GM23338 (cell line): ENCODE results near the gene LMBR1. TPM values are rescaled to one million over a fixed set of nuclear protein-coding genes. Genes with fewer than 3 reads are reported as not detected.

Source experiments
- ATAC-seq: fragments of 200-7000 bp; cut with Tn5 transposase; 3 replicates; pipeline ENCODE4 v1.9.1; 2020
- DNase-seq: peaks from one replicate; pipeline ENCODE4 v3.0.0-alpha.2; 2015; ENCODE audit warnings: low spot score
- H2AFZ ChIP-seq: fragments of 200-600 bp; sonication (generic); 2 replicates; pipeline ENCODE4 v1.8.0; 2016; ENCODE audit warnings: antibody characterized with exemption, mild to moderate bottlenecking, moderate library complexity
- H3F3A ChIP-seq: fragments of 200-600 bp; sonication (generic); replicated peaks from 2 replicates; pipeline ENCODE4 v1.8.0; 2017; ENCODE audit warnings: antibody characterized with exemption, mixed run types, low read depth
- H3K27ac ChIP-seq: fragments of 200-600 bp; sonication (generic); 2 replicates; pipeline ENCODE4 v1.6.1; 2016; ENCODE audit warnings: low read depth
- H3K27me3 ChIP-seq: fragments of 200-600 bp; sonication (generic); 2 replicates; pipeline ENCODE4 v1.8.0; 2016; ENCODE audit warnings: mild to moderate bottlenecking, mixed run types, moderate library complexity; ENCODE audit not compliant: insufficient read depth
- H3K36me3 ChIP-seq: fragments of 200-600 bp; sonication (generic); 2 replicates; pipeline ENCODE4 v1.8.0; 2016; ENCODE audit warnings: mild to moderate bottlenecking; ENCODE audit not compliant: insufficient read depth
- H3K4me1 ChIP-seq: fragments of 200-600 bp; sonication (generic); 2 replicates; pipeline ENCODE4 v1.8.0; 2016; ENCODE audit warnings: mild to moderate bottlenecking, moderate library complexity; ENCODE audit not compliant: insufficient read depth
- H3K4me2 ChIP-seq: fragments of 200-600 bp; sonication (generic); 2 replicates; pipeline ENCODE4 v1.7.1; 2017; ENCODE audit warnings: mixed run types
- H3K4me3 ChIP-seq: fragments of 200-600 bp; sonication (generic); 2 replicates; pipeline ENCODE4 v1.6.1; 2016; ENCODE audit warnings: mixed run types
- H3K79me2 ChIP-seq: fragments of 200-600 bp; sonication (generic); replicated peaks from 2 replicates; pipeline ENCODE4 v1.8.0; 2017; ENCODE audit warnings: mild to moderate bottlenecking; ENCODE audit not compliant: insufficient read depth
- H3K9me2 ChIP-seq: fragments of 200-600 bp; sonication (generic); 2 replicates; pipeline ENCODE4 v1.8.0; 2017; ENCODE audit not compliant: insufficient read depth
- H4K20me1 ChIP-seq: fragments of 200-600 bp; sonication (generic); replicated peaks from 2 replicates; pipeline ENCODE4 v1.8.0; 2017; ENCODE audit warnings: mild to moderate bottlenecking; ENCODE audit not compliant: insufficient read depth
- H3K27ac Mint-ChIP-seq: 2 replicates; pipeline ENCODE4 v1.8.0; 2020; ENCODE audit warnings: inconsistent platforms, mild to moderate bottlenecking, moderate library complexity, mixed read lengths
- H3K27me3 Mint-ChIP-seq: 3 replicates; pipeline ENCODE4 v1.8.0; 2022; ENCODE audit warnings: low read depth, mild to moderate bottlenecking, moderate library complexity, mixed read lengths, inconsistent platforms; ENCODE audit not compliant: insufficient read depth, poor library complexity
- H3K36me3 Mint-ChIP-seq: 3 replicates; pipeline ENCODE4 v1.8.0; 2021; ENCODE audit warnings: low read depth, mild to moderate bottlenecking, inconsistent platforms, moderate library complexity, mixed read lengths
- H3K4me1 Mint-ChIP-seq: 3 replicates; pipeline ENCODE4 v1.8.0; 2020; ENCODE audit warnings: mild to moderate bottlenecking, inconsistent platforms, mixed read lengths
- H3K4me3 Mint-ChIP-seq: 3 replicates; pipeline ENCODE4 v1.8.0; 2021; ENCODE audit warnings: moderate library complexity, mild to moderate bottlenecking, inconsistent platforms, mixed read lengths
- H3K9me3 Mint-ChIP-seq: 3 replicates; pipeline ENCODE4 v1.8.0; 2020; ENCODE audit warnings: moderate library complexity, mild to moderate bottlenecking, inconsistent platforms, mixed read lengths
- CREB1 ChIP-seq: fragments of 250-450 bp; sonication (Bioruptor Pico); IDR thresholded peaks from 2 replicates; pipeline ENCODE4 v1.5.0; 2020; ENCODE audit warnings: low read depth, mild to moderate bottlenecking, moderate library complexity
- CTCF ChIP-seq, 2 experiments: fragments of 200-600 bp in 1 of 2; sonication (generic) in 1 of 2; conservative IDR thresholded peaks; 2 replicates each; pipeline versions ENCODE4 v1.5.1 to v1.6.1; 2016 to 2017; ENCODE audit warnings: antibody characterized with exemption in 2 of 2, low read depth in 2 of 2, mild to moderate bottlenecking in 2 of 2, moderate library complexity in 1 of 2
- ETS1 ChIP-seq: IDR thresholded peaks from 2 replicates; pipeline ENCODE4 v1.6.1; 2016; ENCODE audit warnings: antibody characterized with exemption
- EZH2 ChIP-seq: fragments of 200-600 bp; sonication (generic); IDR thresholded peaks from one replicate; pipeline ENCODE4 v1.8.0; 2017; ENCODE audit warnings: antibody characterized with exemption, mild to moderate bottlenecking, low read depth; ENCODE audit not compliant: unreplicated experiment
- EZH2phosphoT487 ChIP-seq: fragments of 200-600 bp; sonication (generic); IDR thresholded peaks from one replicate; pipeline ENCODE4 v1.8.1; 2018; ENCODE audit warnings: antibody characterized with exemption; ENCODE audit not compliant: unreplicated experiment
- JUNB ChIP-seq: IDR thresholded peaks from one replicate; pipeline ENCODE4 v1.6.1; 2016; ENCODE audit warnings: antibody characterized with exemption; ENCODE audit not compliant: unreplicated experiment
- NANOG ChIP-seq: IDR thresholded peaks from 2 replicates; pipeline ENCODE4 v1.6.1; 2016; ENCODE audit warnings: antibody characterized with exemption, borderline replicate concordance
- POLR2AphosphoS5 ChIP-seq: IDR thresholded peaks from 2 replicates; pipeline ENCODE4 v1.6.1; 2016; ENCODE audit warnings: antibody characterized with exemption, low read depth
- STAT1 ChIP-seq: IDR thresholded peaks from one replicate; pipeline ENCODE4 v1.6.1; 2016; ENCODE audit warnings: antibody characterized with exemption; ENCODE audit not compliant: unreplicated experiment
- ZNF114 ChIP-seq: fragments of 250-450 bp; sonication (Bioruptor Pico); IDR thresholded peaks from 2 replicates; pipeline ENCODE4 v1.5.0; 2020; ENCODE audit warnings: mild to moderate bottlenecking, moderate library complexity
- ZNF331 ChIP-seq: fragments of 250-450 bp; sonication (Bioruptor Pico); IDR thresholded peaks from 2 replicates; pipeline ENCODE4 v1.5.0; 2020; ENCODE audit warnings: low read depth, mild to moderate bottlenecking, moderate library complexity
- polyA plus RNA-seq: library from polyadenylated mRNA; unstranded; fragments of >200 nt; fragmentation: Nextera tagmentation; extraction: Ambion mirVana; gene quantifications from 2 replicates; pipeline ENCODE4 v1.2.1, GENCODE V29; 2016
- total RNA-seq: library from RNA; depleted of rRNA; stranded (reverse); fragments of >200 nt; shearing (Covaris generic); gene quantifications from 2 replicates; pipeline ENCODE4 v1.2.3, GENCODE V29; 2014
- TF ChIP-seq, protein P1 (sequence below): fragments of 250-450 bp; sonication (Bioruptor Pico); IDR thresholded peaks from 2 replicates; pipeline ENCODE4 v1.5.0; 2020; ENCODE audit warnings: mild to moderate bottlenecking, moderate library complexity
- TF ChIP-seq, protein P2 (sequence below): IDR thresholded peaks from one replicate; pipeline ENCODE4 v1.6.1; 2018; ENCODE audit warnings: antibody characterized with exemption; ENCODE audit not compliant: unreplicated experiment

The LMBR1 gene
- total and polyA plus RNA-seq, 2 experiments from 2014 or later = 21.8 to 90.1 TPM

DNA sequence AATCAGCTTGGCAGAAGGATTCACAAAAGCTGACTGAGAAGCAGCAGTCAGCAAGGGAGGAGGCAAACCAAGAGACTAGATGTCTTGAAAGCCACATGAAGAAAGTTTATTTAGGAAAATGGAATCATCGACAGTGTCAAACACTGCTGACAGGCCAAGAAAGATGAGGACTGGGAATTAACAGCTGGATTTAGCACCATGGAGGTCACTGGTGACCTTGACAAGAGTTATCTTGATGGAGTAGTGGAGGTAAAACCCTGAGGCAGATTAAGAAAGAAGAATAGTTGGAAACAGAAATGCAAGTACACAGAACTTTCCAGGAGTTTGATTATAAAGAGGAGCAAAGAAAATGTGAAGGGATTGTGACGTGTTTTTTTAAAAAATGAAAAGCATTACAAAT, 51.5 kb downstream of the LMBR1 start:
- DNase-seq = no peak
- H3K27me3 Mint-ChIP-seq = peaks cover 7% of the 10 kb centered on the region
- TF ChIP-seq CTCF (conservative IDR thresholded peaks at IDR 0.05; ENCODE audit: low read depth in 2 of 2) = no peak
- no peak for TF ChIP-seq EZH2
- no peak for TF ChIP-seq CREB1 (CRISPR knock-in tag)
- no peak for TF ChIP-seq EZH2phosphoT487
- no peak for TF ChIP-seq ZNF114 (CRISPR knock-in tag)
- no peak for TF ChIP-seq ZNF331
- TF ChIP-seq POLR2AphosphoS5 = no peak
- TF ChIP-seq STAT1 = no peak
- TF ChIP-seq JUNB = no peak
- no peak for TF ChIP-seq NANOG
- TF ChIP-seq ETS1 = no peak
- TF ChIP-seq, protein P1, sequence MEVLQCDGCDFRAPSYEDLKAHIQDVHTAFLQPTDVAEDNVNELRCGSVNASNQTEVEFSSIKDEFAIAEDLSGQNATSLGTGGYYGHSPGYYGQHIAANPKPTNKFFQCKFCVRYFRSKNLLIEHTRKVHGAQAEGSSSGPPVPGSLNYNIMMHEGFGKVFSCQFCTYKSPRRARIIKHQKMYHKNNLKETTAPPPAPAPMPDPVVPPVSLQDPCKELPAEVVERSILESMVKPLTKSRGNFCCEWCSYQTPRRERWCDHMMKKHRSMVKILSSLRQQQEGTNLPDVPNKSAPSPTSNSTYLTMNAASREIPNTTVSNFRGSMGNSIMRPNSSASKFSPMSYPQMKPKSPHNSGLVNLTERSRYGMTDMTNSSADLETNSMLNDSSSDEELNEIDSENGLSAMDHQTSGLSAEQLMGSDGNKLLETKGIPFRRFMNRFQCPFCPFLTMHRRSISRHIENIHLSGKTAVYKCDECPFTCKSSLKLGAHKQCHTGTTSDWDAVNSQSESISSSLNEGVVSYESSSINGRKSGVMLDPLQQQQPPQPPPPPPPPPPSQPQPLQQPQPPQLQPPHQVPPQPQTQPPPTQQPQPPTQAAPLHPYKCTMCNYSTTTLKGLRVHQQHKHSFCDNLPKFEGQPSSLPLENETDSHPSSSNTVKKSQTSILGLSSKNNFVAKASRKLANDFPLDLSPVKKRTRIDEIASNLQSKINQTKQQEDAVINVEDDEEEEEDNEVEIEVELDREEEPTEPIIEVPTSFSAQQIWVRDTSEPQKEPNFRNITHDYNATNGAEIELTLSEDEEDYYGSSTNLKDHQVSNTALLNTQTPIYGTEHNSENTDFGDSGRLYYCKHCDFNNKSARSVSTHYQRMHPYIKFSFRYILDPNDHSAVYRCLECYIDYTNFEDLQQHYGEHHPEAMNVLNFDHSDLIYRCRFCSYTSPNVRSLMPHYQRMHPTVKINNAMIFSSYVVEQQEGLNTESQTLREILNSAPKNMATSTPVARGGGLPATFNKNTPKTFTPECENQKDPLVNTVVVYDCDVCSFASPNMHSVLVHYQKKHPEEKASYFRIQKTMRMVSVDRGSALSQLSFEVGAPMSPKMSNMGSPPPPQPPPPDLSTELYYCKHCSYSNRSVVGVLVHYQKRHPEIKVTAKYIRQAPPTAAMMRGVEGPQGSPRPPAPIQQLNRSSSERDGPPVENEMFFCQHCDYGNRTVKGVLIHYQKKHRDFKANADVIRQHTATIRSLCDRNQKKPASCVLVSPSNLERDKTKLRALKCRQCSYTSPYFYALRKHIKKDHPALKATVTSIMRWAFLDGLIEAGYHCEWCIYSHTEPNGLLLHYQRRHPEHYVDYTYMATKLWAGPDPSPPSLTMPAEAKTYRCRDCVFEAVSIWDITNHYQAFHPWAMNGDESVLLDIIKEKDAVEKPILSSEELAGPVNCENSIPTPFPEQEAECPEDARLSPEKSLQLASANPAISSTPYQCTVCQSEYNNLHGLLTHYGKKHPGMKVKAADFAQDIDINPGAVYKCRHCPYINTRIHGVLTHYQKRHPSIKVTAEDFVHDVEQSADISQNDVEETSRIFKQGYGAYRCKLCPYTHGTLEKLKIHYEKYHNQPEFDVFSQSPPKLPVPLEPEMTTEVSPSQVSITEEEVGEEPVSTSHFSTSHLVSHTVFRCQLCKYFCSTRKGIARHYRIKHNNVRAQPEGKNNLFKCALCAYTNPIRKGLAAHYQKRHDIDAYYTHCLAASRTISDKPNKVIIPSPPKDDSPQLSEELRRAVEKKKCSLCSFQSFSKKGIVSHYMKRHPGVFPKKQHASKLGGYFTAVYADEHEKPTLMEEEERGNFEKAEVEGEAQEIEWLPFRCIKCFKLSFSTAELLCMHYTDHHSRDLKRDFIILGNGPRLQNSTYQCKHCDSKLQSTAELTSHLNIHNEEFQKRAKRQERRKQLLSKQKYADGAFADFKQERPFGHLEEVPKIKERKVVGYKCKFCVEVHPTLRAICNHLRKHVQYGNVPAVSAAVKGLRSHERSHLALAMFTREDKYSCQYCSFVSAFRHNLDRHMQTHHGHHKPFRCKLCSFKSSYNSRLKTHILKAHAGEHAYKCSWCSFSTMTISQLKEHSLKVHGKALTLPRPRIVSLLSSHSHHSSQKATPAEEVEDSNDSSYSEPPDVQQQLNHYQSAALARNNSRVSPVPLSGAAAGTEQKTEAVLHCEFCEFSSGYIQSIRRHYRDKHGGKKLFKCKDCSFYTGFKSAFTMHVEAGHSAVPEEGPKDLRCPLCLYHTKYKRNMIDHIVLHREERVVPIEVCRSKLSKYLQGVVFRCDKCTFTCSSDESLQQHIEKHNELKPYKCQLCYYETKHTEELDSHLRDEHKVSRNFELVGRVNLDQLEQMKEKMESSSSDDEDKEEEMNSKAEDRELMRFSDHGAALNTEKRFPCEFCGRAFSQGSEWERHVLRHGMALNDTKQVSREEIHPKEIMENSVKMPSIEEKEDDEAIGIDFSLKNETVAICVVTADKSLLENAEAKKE = no peak
- TF ChIP-seq, protein P2, sequence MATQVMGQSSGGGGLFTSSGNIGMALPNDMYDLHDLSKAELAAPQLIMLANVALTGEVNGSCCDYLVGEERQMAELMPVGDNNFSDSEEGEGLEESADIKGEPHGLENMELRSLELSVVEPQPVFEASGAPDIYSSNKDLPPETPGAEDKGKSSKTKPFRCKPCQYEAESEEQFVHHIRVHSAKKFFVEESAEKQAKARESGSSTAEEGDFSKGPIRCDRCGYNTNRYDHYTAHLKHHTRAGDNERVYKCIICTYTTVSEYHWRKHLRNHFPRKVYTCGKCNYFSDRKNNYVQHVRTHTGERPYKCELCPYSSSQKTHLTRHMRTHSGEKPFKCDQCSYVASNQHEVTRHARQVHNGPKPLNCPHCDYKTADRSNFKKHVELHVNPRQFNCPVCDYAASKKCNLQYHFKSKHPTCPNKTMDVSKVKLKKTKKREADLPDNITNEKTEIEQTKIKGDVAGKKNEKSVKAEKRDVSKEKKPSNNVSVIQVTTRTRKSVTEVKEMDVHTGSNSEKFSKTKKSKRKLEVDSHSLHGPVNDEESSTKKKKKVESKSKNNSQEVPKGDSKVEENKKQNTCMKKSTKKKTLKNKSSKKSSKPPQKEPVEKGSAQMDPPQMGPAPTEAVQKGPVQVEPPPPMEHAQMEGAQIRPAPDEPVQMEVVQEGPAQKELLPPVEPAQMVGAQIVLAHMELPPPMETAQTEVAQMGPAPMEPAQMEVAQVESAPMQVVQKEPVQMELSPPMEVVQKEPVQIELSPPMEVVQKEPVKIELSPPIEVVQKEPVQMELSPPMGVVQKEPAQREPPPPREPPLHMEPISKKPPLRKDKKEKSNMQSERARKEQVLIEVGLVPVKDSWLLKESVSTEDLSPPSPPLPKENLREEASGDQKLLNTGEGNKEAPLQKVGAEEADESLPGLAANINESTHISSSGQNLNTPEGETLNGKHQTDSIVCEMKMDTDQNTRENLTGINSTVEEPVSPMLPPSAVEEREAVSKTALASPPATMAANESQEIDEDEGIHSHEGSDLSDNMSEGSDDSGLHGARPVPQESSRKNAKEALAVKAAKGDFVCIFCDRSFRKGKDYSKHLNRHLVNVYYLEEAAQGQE = no peak
- ATAC-seq = no peak
- no peaks in the 10 kb centered on the region for H3K9me2 ChIP-seq
- peaks cover 81% of the 10 kb centered on the region for H3K79me2 ChIP-seq
- no peak overlapping the region for H3K4me2 ChIP-seq
- H3K27me3 ChIP-seq = no peaks in the 10 kb centered on the region
- H2AFZ ChIP-seq = no peak overlapping the region
- H3F3A ChIP-seq = no peaks in the 10 kb centered on the region
- no peak overlapping the region for H3K4me3 ChIP-seq
- H3K4me1 ChIP-seq = no peaks in the 10 kb centered on the region
- no peak overlapping the region for H3K27ac ChIP-seq
- H3K36me3 ChIP-seq = no peaks in the 10 kb centered on the region
- no peak overlapping the region for H3K27ac Mint-ChIP-seq
- no peak overlapping the region for H3K4me3 Mint-ChIP-seq
- H3K36me3 Mint-ChIP-seq = no peaks in the 10 kb centered on the region; the same call in 2 of the 3 replicates
- peaks cover 21% of the 10 kb centered on the region for H4K20me1 ChIP-seq
- peaks cover 8% of the 10 kb centered on the region for H3K4me1 Mint-ChIP-seq
- no peaks in the 10 kb centered on the region for H3K9me3 Mint-ChIP-seq
